OCI-LY7 (cell line): ENCODE data around the gene KBTBD12. TPM values are rescaled to one million over a fixed set of nuclear protein-coding genes. Genes with fewer than 3 reads are reported as not detected.

ENCODE experiments used
- BruUV-seq: library from RNA; stranded (reverse); fragments of 400-500 nt; replicated peaks from 2 replicates; lab custom pipeline; 2021; lab: Mats Ljungman, UMichigan
- CTCF ChIA-PET: fragments of 300-600 bp; sonication (Branson Sonifier 250); formaldehyde crosslinking; loops from one replicate; lab custom pipeline; 2022; ENCODE audit warnings: antibody characterized with exemption; ENCODE audit not compliant: unreplicated experiment; lab: Charles Lee
- POLR2A ChIA-PET: fragments of 300-600 bp; sonication (Branson Sonifier 250); formaldehyde crosslinking; loops from one replicate; lab custom pipeline; 2022; ENCODE audit warnings: antibody characterized with exemption; lab: Charles Lee
- DNase-seq: peaks from one replicate; pipeline ENCODE4 v3.0.0-alpha.2; 2015; ENCODE audit warnings: low spot score
- H2AFZ ChIP-seq: fragments of 200-600 bp; sonication (generic), shearing (Covaris generic); 2 replicates; pipeline ENCODE4 v1.6.1; 2014; ENCODE audit warnings: mild to moderate bottlenecking, antibody characterized with exemption, low read length, moderate library complexity
- H3K27ac ChIP-seq: fragments of 200-600 bp; sonication (generic); 2 replicates; pipeline ENCODE4 v1.5.1; 2014; ENCODE audit warnings: mixed run types, low read depth, mild to moderate bottlenecking, moderate library complexity, low read length, inconsistent platforms; ENCODE audit not compliant: poor library complexity, severe bottlenecking
- H3K36me3 ChIP-seq: fragments of 200-600 bp; sonication (generic); 2 replicates; pipeline ENCODE4 v1.6.1; 2014; ENCODE audit warnings: mild to moderate bottlenecking, antibody characterized with exemption, low read length, moderate library complexity, mixed read lengths; ENCODE audit not compliant: insufficient read depth
- H3K4me1 ChIP-seq: fragments of 200-600 bp; sonication (generic); 2 replicates; pipeline ENCODE4 v1.5.1; 2014; ENCODE audit warnings: mild to moderate bottlenecking, low read length; ENCODE audit not compliant: insufficient read depth, poor library complexity, severe bottlenecking
- H3K4me2 ChIP-seq: fragments of 200-600 bp; sonication (generic); 2 replicates; pipeline ENCODE4 v1.6.1; 2014; ENCODE audit warnings: mild to moderate bottlenecking, low read length
- H3K4me3 ChIP-seq: fragments of 200-600 bp; sonication (generic); 2 replicates; pipeline ENCODE4 v1.5.1; 2014; ENCODE audit warnings: mild to moderate bottlenecking, low read depth, low read length; ENCODE audit not compliant: poor library complexity, severe bottlenecking
- H3K79me2 ChIP-seq: fragments of 200-600 bp; sonication (generic); 2 replicates; pipeline ENCODE4 v1.6.1; 2016; ENCODE audit warnings: low read depth, mild to moderate bottlenecking, low read length, moderate library complexity, mixed read lengths; ENCODE audit not compliant: insufficient read depth
- H3K9me2 ChIP-seq: fragments of 200-600 bp; sonication (generic); 2 replicates; pipeline ENCODE4 v1.6.1; 2016; ENCODE audit warnings: mild to moderate bottlenecking, low read length, mixed read lengths; ENCODE audit not compliant: insufficient read depth
- H3K9me3 ChIP-seq: fragments of 200-600 bp; sonication (generic); 2 replicates; pipeline ENCODE4 v1.6.1; 2014; ENCODE audit warnings: mild to moderate bottlenecking, mixed run types, low read length, mixed read lengths
- H4K20me1 ChIP-seq: fragments of 200-600 bp; sonication (generic); 2 replicates; pipeline ENCODE4 v1.6.1; 2014; ENCODE audit warnings: mild to moderate bottlenecking, antibody characterized with exemption, low read length, moderate library complexity, mixed read lengths; ENCODE audit not compliant: insufficient read depth
- EZH2phosphoT487 ChIP-seq: fragments of 200-600 bp; sonication (generic); IDR thresholded peaks from 2 replicates; pipeline ENCODE4 v1.6.1; 2018; ENCODE audit warnings: low read depth, borderline replicate concordance, mild to moderate bottlenecking, mixed run types, antibody characterized with exemption, low read length, moderate library complexity, mixed read lengths
- intact Hi-C: fragments of 100-400 bp; cut with micrococcal nuclease; formaldehyde crosslinking; loops from one replicate; pipeline ENCODE4 v1.10.0; 2022; ENCODE audit not compliant: unreplicated experiment
- total RNA-seq, 2 experiments: library from RNA; depleted of rRNA in 1 of 2; stranded (reverse); fragments of >200 nt in 1 of 2; shearing (Covaris generic) in 1 of 2; gene quantifications; 2 replicates each; pipeline ENCODE4 v1.2.3, GENCODE V29; 2014 to 2022
- TF ChIP-seq, protein P1 (sequence below): fragments of 200-600 bp; sonication (generic); conservative IDR thresholded peaks from 2 replicates; pipeline ENCODE4 v1.5.1; 2014; ENCODE audit warnings: mild to moderate bottlenecking, antibody characterized with exemption, low read length, moderate library complexity, mixed read lengths

Gene KBTBD12
- total RNA-seq, 2 experiments from 2014 or later, result not detected

- Histone ChIP-seq H3K9me3 (no peaks in the 10 kb centered on the region), H3K27ac (no peak overlapping the region), H2AFZ (no peak overlapping the region), H3K4me2 (no peak overlapping the region), H3K4me3 (no peak overlapping the region), H4K20me1 (no peaks in the 10 kb centered on the region), H3K4me1 (no peaks in the 10 kb centered on the region), H3K79me2 (no peaks in the 10 kb centered on the region), H3K9me2 (no peaks in the 10 kb centered on the region), H3K36me3 (no peaks in the 10 kb centered on the region)
- no TSS peak for BruUV-seq
- DNase-seq, result no peak
- intact Hi-C loops, result no loop called here
- TF ChIP-seq, protein P1, sequence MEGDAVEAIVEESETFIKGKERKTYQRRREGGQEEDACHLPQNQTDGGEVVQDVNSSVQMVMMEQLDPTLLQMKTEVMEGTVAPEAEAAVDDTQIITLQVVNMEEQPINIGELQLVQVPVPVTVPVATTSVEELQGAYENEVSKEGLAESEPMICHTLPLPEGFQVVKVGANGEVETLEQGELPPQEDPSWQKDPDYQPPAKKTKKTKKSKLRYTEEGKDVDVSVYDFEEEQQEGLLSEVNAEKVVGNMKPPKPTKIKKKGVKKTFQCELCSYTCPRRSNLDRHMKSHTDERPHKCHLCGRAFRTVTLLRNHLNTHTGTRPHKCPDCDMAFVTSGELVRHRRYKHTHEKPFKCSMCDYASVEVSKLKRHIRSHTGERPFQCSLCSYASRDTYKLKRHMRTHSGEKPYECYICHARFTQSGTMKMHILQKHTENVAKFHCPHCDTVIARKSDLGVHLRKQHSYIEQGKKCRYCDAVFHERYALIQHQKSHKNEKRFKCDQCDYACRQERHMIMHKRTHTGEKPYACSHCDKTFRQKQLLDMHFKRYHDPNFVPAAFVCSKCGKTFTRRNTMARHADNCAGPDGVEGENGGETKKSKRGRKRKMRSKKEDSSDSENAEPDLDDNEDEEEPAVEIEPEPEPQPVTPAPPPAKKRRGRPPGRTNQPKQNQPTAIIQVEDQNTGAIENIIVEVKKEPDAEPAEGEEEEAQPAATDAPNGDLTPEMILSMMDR, result no peak
- no peak for TF ChIP-seq EZH2phosphoT487
- CTCF ChIA-PET, result no interaction called here
- POLR2A ChIA-PET, result interaction anchor here (1.1 kb wide), 1 partner anchor 11 kb away, joined by 4 read pairs; no protein-coding TSS in a partner anchor
Measured at GRCh38 chr3:127960421-127960965, 45.5 kb downstream of the KBTBD12 start.

GRCh38 chr3:127961124-127961523, 46.1 kb downstream of the KBTBD12 start:
- Histone ChIP-seq H3K9me3 (no peaks in the 10 kb centered on the region), H3K4me3 (no peak overlapping the region), H3K36me3 (no peaks in the 10 kb centered on the region), H3K27ac (no peak overlapping the region), H3K9me2 (no peaks in the 10 kb centered on the region), H4K20me1 (no peaks in the 10 kb centered on the region), H2AFZ (no peak overlapping the region), H3K4me1 (no peaks in the 10 kb centered on the region), H3K79me2 (no peaks in the 10 kb centered on the region), H3K4me2 (no peak overlapping the region)
- ChIA-PET POLR2A (interaction anchor here (1.1 kb wide), 1 partner anchor 12 kb away, joined by 4 read pairs; no protein-coding TSS in a partner anchor), CTCF (no interaction called here)
- TF ChIP-seq, protein P1, result no peak
- no peak for TF ChIP-seq EZH2phosphoT487
- intact Hi-C loops, result no loop called here
- no TSS peak for BruUV-seq
- no peak for DNase-seq

- H3K4me2 ChIP-seq, result no peak overlapping the region
- H3K79me2 ChIP-seq, result no peaks in the 10 kb centered on the region
- no peak overlapping the region for H3K27ac ChIP-seq
- intact Hi-C loops, result no loop called here
- DNase-seq, result no peak
- no peak overlapping the region for H2AFZ ChIP-seq
- H3K4me1 ChIP-seq, result no peaks in the 10 kb centered on the region
- no peaks in the 10 kb centered on the region for H3K36me3 ChIP-seq
- no peaks in the 10 kb centered on the region for H4K20me1 ChIP-seq
- no peak for TF ChIP-seq EZH2phosphoT487
- TF ChIP-seq, protein P1, result no peak
- ChIA-PET CTCF (no interaction called here), POLR2A (no interaction called here)
- no TSS peak for BruUV-seq
- H3K4me3 ChIP-seq, result no peak overlapping the region
- no peaks in the 10 kb centered on the region for H3K9me3 ChIP-seq
- H3K9me2 ChIP-seq, result no peaks in the 10 kb centered on the region
Measured at GRCh38 chr3:127961963-127962362, 46.9 kb downstream of the KBTBD12 start.
